K562 (cell line): ENCODE results near the gene SLC3A2. TPM values are rescaled to one million over a fixed set of nuclear protein-coding genes. Genes with fewer than 3 reads are reported as not detected.

Source experiments
- ARID2 ChIP-seq: fragments of 450-650 bp; IDR thresholded peaks from 2 replicates; pipeline ENCODE4 v1.6.1; 2017; ENCODE audit warnings: antibody characterized with exemption, mild to moderate bottlenecking
- FOXJ3 ChIP-seq: sonication (generic); formaldehyde crosslinking; IDR thresholded peaks from 2 replicates; pipeline ENCODE4 v1.4.0; 2020; ENCODE audit warnings: mild to moderate bottlenecking, missing genetic modification reagents
- FUS ChIP-seq: fragments of 200-400 bp; formaldehyde crosslinking; optimal IDR thresholded peaks from 2 replicates; pipeline ENCODE3; 2017; ENCODE audit warnings: low read depth, low read length
- JUNB ChIP-seq: fragments of 450-650 bp; formaldehyde crosslinking; conservative IDR thresholded peaks from 2 replicates; pipeline ENCODE4 v1.4.0; 2020; ENCODE audit warnings: mild to moderate bottlenecking
- MBD1 ChIP-seq: fragments of 250-450 bp; sonication (Bioruptor Pico); IDR thresholded peaks from 2 replicates; pipeline ENCODE4 v1.8.0; 2022; ENCODE audit warnings: inconsistent platforms
- MTA1 ChIP-seq: fragments of 450-650 bp; IDR thresholded peaks from 2 replicates; pipeline ENCODE4 v1.6.1; 2017; ENCODE audit warnings: borderline replicate concordance
- PCBP2 ChIP-seq: fragments of 200-400 bp; formaldehyde crosslinking; IDR thresholded peaks from 2 replicates; pipeline ENCODE4 v1.6.1; 2018; ENCODE audit warnings: low read length, low read depth, mild to moderate bottlenecking, moderate library complexity; ENCODE audit not compliant: poor library complexity, severe bottlenecking
- PHTF2 ChIP-seq: fragments of 250-450 bp; sonication (Bioruptor Pico); IDR thresholded peaks from 2 replicates; pipeline ENCODE4 v1.5.0; 2021; ENCODE audit warnings: mild to moderate bottlenecking
- POLR2G ChIP-seq: fragments of 200-400 bp; formaldehyde crosslinking; IDR thresholded peaks from 2 replicates; pipeline ENCODE4 v1.6.1; 2017; ENCODE audit warnings: low read depth, mild to moderate bottlenecking, antibody characterized with exemption, low read length, moderate library complexity
- RBM14 ChIP-seq: fragments of 200-400 bp; formaldehyde crosslinking; IDR thresholded peaks from 2 replicates; pipeline ENCODE4 v1.6.1; 2018; ENCODE audit warnings: low read depth, mild to moderate bottlenecking, low read length, moderate library complexity, borderline replicate concordance; ENCODE audit not compliant: insufficient read depth
- TCF7 ChIP-seq: sonication (generic); IDR thresholded peaks from 2 replicates; pipeline ENCODE4 v1.6.1; 2016; ENCODE audit warnings: antibody characterized with exemption, borderline replicate concordance
- ZEB2 ChIP-seq: fragments of 450-650 bp; IDR thresholded peaks from 2 replicates; pipeline ENCODE4 v1.6.1; 2016
- ZFP1 ChIP-seq: fragments of 450-650 bp; formaldehyde crosslinking; IDR thresholded peaks from 2 replicates; pipeline ENCODE4 v1.4.0; 2020; ENCODE audit warnings: mild to moderate bottlenecking, mixed read lengths
- ZNF165 ChIP-seq: fragments of 250-450 bp; sonication (Bioruptor Pico); IDR thresholded peaks from 2 replicates; pipeline ENCODE4 v1.4.0; 2020; ENCODE audit warnings: borderline replicate concordance
- ZNF408 ChIP-seq: fragments of 250-450 bp; sonication (Bioruptor Pico); IDR thresholded peaks from 2 replicates; pipeline ENCODE4 v1.4.0; 2020; ENCODE audit warnings: low read depth, mild to moderate bottlenecking, moderate library complexity
- polyA plus RNA-seq, 8 experiments: library from polyadenylated mRNA; depleted of rRNA in 4 of 8; stranded (reverse) in 5 of 8; unstranded in 3 of 8; fragments of >200 nt; fragmentation: Nextera tagmentation in 2 of 8; fragmentation: Illumina TruSeq in 1 of 8; extraction: Ambion mirVana in 2 of 8; extraction: Trizol in 1 of 8; gene quantifications; 2 replicates each; pipeline versions ENCODE4 v1.2.1 to v1.2.3, GENCODE V29; 2011 to 2014; ENCODE audit warnings: inconsistent platforms in 1 of 8, missing spikeins in 1 of 8
- total RNA-seq, 7 experiments: library from RNA; depleted of rRNA in 6 of 7; stranded (reverse); fragments of >200 nt in 6 of 7; fragmentation: Illumina TruSeq in 2 of 7; extraction: Trizol in 2 of 7; gene quantifications; 2 replicates each; pipeline versions ENCODE4 v1.2.1 to v1.2.3, GENCODE V29; 2011 to 2021; ENCODE audit warnings: low replicate concordance in 1 of 7
- TF ChIP-seq, protein P1 (sequence below): sonication (generic); IDR thresholded peaks from 2 replicates; pipeline ENCODE4 v1.6.1; 2016
- TF ChIP-seq, protein P2 (sequence below): fragments of 150-350 bp; IDR thresholded peaks from 2 replicates; pipeline ENCODE4 v1.6.1; 2014; ENCODE audit warnings: low read depth, mild to moderate bottlenecking, low read length, borderline replicate concordance
- TF ChIP-seq, protein P3 (sequence below): fragments of 450-650 bp; IDR thresholded peaks from 2 replicates; pipeline ENCODE4 v1.6.1; 2018; ENCODE audit not compliant: partially characterized antibody

The SLC3A2 gene
- total and polyA plus RNA-seq, 9 of the 15 experiments (the other 6 are each of a cell fraction or from before 2014, with no cell fraction given), result 20.0 to 296 (median 214) TPM

DNA sequence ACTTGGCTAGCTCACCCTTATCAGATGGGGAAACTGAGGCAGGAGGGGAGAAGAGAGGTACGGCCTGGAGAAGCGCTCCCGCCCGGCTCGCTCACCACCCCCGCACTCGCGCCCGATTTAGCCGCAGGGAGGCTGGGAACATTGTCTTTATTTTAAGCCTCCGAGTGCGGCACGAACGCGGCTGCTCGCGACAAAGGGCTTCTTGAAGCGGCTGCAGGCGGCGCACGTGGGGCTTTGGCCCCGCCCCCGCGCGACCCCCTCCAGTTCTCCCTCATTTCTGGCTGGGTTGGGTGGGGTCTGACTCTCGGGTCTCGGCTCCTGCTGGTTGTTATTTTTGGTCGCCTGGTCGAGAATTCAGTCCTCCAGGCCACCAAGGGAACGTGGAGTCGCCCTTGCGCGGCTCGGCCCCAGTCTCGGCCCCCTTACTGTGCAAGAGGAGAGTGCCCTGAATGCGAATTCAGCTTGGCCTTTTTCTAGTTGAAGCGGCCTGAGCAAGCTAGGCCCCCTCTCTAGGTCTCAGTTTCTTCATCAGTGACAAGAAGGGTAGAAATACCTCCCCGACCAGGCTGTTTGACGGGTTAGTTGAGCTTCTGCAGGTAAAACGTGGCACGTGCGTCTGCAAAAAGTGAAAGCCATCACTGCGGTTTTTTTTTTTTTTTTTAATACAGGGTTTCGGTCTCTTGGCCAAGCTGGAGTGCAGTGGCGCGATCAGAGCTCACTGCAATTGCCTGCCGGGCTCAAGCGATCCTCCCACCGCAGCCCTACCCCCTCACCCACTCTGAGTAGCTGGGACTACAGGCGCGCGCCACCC, 43.1 kb downstream of the SLC3A2 start (continued):
- TF ChIP-seq, protein P1, sequence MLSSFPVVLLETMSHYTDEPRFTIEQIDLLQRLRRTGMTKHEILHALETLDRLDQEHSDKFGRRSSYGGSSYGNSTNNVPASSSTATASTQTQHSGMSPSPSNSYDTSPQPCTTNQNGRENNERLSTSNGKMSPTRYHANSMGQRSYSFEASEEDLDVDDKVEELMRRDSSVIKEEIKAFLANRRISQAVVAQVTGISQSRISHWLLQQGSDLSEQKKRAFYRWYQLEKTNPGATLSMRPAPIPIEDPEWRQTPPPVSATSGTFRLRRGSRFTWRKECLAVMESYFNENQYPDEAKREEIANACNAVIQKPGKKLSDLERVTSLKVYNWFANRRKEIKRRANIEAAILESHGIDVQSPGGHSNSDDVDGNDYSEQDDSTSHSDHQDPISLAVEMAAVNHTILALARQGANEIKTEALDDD, result no peak
- TF ChIP-seq, protein P2, sequence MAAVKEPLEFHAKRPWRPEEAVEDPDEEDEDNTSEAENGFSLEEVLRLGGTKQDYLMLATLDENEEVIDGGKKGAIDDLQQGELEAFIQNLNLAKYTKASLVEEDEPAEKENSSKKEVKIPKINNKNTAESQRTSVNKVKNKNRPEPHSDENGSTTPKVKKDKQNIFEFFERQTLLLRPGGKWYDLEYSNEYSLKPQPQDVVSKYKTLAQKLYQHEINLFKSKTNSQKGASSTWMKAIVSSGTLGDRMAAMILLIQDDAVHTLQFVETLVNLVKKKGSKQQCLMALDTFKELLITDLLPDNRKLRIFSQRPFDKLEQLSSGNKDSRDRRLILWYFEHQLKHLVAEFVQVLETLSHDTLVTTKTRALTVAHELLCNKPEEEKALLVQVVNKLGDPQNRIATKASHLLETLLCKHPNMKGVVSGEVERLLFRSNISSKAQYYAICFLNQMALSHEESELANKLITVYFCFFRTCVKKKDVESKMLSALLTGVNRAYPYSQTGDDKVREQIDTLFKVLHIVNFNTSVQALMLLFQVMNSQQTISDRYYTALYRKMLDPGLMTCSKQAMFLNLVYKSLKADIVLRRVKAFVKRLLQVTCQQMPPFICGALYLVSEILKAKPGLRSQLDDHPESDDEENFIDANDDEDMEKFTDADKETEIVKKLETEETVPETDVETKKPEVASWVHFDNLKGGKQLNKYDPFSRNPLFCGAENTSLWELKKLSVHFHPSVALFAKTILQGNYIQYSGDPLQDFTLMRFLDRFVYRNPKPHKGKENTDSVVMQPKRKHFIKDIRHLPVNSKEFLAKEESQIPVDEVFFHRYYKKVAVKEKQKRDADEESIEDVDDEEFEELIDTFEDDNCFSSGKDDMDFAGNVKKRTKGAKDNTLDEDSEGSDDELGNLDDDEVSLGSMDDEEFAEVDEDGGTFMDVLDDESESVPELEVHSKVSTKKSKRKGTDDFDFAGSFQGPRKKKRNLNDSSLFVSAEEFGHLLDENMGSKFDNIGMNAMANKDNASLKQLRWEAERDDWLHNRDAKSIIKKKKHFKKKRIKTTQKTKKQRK, result no peak
- TF ChIP-seq PCBP2 (no peak), POLR2G (no peak), MBD1 (CRISPR knock-in tag) (no peak), ZEB2 (no peak), ARID2 (no peak), ZNF408 (CRISPR knock-in tag) (no peak), ZFP1 (no peak), TCF7 (no peak), ZNF165 (CRISPR knock-in tag) (no peak), PHTF2 (CRISPR knock-in tag) (no peak), MTA1 (no peak), FUS (no peak), JUNB (no peak), RBM14 (no peak), FOXJ3 (no peak)
- TF ChIP-seq, protein P3, sequence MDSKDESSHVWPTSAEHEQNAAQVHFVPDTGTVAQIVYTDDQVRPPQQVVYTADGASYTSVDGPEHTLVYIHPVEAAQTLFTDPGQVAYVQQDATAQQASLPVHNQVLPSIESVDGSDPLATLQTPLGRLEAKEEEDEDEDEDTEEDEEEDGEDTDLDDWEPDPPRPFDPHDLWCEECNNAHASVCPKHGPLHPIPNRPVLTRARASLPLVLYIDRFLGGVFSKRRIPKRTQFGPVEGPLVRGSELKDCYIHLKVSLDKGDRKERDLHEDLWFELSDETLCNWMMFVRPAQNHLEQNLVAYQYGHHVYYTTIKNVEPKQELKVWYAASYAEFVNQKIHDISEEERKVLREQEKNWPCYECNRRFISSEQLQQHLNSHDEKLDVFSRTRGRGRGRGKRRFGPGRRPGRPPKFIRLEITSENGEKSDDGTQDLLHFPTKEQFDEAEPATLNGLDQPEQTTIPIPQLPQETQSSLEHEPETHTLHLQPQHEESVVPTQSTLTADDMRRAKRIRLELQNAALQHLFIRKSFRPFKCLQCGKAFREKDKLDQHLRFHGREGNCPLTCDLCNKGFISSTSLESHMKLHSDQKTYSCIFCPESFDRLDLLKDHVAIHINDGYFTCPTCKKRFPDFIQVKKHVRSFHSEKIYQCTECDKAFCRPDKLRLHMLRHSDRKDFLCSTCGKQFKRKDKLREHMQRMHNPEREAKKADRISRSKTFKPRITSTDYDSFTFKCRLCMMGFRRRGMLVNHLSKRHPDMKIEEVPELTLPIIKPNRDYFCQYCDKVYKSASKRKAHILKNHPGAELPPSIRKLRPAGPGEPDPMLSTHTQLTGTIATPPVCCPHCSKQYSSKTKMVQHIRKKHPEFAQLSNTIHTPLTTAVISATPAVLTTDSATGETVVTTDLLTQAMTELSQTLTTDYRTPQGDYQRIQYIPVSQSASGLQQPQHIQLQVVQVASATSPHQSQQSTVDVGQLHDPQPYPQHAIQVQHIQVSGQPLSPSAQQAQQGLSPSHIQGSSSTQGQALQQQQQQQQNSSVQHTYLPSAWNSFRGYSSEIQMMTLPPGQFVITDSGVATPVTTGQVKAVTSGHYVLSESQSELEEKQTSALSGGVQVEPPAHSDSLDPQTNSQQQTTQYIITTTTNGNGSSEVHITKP, result no peak
